GM21576 (cell line): ENCODE data around the gene WNT3A.
A peak's percentile ranks its signal among the peaks of the same experiment; 100 is the strongest.

Experiments used
- ATAC-seq: cut with Tn5 transposase; IDR thresholded peaks from one replicate; pipeline ENCODE4 v1.9.1; 2021; ENCODE audit warnings: mild to moderate bottlenecking, moderate library complexity; ENCODE audit not compliant: unreplicated experiment

Gene WNT3A

GRCh38 chr1:228046421-228047182, 39.8 kb downstream of the WNT3A start:
- no peak for ATAC-seq

GRCh38 chr1:228047183-228047466, 40.3 kb downstream of the WNT3A start:
- ATAC-seq = no peak

DNA sequence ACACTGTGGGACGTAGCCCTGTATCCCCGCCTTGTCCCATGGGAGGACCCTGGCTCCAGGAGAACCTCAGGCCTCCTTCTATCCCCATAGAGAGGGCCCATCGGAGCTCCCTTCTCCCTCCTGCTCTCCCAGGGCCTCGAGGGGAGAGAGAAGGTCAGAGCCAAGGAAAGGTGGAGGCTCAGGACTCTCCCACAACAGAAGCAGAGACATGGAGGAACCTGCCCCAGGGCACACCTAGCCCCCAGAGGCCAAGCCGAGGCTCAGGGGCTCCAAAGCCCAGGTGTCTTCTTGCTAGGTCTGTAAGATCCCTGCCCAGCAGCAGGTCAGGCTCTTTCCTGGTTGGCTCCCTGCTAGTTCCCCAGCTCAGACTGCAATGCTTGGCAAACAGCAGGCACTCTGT, 41.3 kb downstream of the WNT3A start:
- ATAC-seq = no peak

DNA sequence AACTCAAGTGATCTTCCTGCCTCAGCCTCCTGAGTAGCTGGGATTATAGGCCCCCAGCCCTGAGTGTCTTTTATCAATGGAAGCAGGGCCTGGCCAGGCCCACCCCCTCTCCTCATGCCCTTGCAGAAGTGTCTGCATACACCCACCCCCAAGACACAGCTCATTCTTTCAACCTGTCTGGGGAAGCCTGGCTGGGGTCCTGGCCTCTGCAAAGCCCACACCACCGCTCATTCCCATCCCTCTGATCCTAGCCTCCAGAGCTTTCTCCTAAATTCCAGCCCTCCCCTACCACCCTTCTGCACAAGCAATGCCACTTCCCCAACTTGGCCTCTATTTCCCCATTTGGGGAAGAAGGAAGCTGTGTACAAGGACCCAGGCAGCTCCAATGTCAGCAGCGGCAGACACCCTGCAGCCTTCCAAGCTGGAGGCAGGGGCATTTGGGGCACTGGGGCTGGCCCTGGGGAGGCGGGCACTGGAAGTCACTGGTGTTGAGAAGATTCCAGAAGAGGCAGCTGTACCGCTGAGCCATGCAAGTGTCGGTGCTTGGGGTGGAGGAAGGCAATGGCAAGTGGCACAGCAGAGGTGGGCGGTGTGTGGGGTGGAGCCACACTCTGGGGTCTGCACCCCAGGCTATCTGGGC, 42.0 kb downstream of the WNT3A start:
- no peak for ATAC-seq

DNA sequence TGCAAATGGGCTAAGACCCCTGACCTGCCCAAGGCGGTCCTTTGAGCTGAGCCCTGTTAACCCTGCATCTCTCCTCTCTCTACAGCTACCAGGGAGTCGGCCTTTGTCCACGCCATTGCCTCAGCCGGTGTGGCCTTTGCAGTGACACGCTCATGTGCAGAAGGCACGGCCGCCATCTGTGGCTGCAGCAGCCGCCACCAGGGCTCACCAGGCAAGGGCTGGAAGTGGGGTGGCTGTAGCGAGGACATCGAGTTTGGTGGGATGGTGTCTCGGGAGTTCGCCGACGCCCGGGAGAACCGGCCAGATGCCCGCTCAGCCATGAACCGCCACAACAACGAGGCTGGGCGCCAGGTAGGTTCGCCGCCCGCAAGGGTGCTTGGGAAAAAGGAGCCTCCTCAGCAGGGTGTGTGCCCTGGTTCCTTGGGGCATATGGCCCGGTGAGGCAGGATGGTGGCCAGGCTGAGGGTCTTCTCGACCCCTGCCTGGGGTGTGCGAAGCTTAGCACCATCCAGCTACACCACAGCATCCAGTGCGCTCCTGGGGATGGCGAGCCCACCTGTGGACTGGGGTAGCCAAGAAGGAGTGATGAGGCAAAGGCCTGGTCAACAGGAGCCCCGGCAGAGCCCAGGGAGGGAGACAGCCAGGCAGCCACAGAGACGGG, 43.9 kb downstream of the WNT3A start:
- ATAC-seq = no peak

- no peak for ATAC-seq
Observed at GRCh38 chr1:228058172-228058948, 51.6 kb downstream of the WNT3A start.

DNA sequence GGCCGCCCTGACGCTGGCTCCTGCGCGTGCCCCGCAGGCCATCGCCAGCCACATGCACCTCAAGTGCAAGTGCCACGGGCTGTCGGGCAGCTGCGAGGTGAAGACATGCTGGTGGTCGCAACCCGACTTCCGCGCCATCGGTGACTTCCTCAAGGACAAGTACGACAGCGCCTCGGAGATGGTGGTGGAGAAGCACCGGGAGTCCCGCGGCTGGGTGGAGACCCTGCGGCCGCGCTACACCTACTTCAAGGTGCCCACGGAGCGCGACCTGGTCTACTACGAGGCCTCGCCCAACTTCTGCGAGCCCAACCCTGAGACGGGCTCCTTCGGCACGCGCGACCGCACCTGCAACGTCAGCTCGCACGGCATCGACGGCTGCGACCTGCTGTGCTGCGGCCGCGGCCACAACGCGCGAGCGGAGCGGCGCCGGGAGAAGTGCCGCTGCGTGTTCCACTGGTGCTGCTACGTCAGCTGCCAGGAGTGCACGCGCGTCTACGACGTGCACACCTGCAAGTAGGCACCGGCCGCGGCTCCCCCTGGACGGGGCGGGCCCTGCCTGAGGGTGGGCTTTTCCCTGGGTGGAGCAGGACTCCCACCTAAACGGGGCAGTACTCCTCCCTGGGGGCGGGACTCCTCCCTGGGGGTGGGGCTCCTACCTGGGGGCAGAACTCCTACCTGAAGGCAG, 52.3 kb downstream of the WNT3A start:
- ATAC-seq = peak; percentile 14

GRCh38 chr1:228059634-228060457, 53.0 kb downstream of the WNT3A start:
- ATAC-seq = peak; percentile 51

- ATAC-seq = no peak
Observed at GRCh38 chr1:228060458-228061190, 53.8 kb downstream of the WNT3A start.

DNA sequence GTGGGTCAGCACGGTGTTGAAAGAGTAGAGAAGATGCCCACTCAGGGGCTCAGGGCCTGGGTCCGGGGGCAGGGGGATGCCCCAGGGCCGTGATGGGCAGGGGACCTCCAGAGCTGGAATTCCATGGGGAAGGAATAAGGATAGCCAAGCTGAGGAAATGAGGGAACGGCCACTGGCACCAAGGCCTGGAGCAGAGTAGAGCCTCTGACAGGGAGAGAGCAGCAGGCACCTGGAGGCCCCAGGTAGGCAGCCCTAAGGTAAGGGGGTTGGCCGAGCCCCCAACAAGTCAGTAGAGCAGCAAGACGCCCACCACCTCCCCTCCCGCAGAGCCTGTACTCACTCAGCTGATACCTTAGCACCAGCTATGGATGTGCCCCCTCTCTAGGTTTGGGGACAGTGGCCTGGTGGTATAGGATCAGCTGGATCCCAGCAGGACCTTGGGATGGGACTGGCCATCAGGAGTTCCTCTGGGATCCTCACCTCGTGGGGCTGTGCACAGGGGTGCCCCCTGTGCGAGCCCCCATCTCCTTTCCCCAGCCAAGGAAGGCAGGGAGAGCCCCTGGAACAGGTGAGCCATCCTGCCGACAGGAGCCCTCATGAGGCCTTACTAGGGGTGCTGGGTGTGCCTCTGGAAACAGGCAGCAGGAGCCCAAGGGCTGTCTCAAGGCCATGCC, 54.8 kb downstream of the WNT3A start:
- no peak for ATAC-seq

DNA sequence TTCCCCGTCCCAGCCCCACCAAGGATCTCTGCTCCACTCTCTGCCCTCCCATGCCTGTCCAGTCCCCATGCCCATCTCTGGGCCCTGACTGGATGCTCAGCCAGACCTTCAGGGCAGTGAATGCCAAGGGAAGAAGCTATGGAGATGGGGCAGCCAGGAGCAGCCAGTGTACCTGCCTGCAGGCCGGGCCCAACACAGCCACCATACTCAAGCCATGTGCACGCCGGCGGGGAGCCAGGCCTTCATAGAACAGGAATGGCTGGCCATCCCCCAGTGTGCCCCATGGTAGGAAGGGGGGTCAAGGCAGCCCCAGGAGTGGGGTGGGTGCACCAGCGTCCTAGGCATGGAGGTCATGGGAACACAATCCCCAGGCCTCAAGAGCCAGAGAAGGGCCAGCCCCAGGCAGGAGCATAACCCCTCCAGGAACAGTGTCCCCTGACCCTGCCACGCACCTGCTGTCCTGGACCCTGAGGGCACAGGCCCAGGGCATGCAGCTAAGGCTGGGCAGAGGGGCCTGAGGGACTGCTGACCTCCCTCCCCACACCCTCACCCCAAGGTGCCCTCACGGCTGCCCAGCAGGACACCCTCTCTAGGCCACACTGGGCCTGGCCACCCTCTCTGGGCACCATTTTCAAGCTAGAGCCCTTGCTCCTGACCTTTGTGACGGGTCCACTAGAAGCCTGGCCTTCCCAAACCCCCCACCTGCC, 55.4 kb downstream of the WNT3A start:
- no peak for ATAC-seq

GRCh38 chr1:228062812-228063211, 56.0 kb downstream of the WNT3A start:
- ATAC-seq = no peak

DNA sequence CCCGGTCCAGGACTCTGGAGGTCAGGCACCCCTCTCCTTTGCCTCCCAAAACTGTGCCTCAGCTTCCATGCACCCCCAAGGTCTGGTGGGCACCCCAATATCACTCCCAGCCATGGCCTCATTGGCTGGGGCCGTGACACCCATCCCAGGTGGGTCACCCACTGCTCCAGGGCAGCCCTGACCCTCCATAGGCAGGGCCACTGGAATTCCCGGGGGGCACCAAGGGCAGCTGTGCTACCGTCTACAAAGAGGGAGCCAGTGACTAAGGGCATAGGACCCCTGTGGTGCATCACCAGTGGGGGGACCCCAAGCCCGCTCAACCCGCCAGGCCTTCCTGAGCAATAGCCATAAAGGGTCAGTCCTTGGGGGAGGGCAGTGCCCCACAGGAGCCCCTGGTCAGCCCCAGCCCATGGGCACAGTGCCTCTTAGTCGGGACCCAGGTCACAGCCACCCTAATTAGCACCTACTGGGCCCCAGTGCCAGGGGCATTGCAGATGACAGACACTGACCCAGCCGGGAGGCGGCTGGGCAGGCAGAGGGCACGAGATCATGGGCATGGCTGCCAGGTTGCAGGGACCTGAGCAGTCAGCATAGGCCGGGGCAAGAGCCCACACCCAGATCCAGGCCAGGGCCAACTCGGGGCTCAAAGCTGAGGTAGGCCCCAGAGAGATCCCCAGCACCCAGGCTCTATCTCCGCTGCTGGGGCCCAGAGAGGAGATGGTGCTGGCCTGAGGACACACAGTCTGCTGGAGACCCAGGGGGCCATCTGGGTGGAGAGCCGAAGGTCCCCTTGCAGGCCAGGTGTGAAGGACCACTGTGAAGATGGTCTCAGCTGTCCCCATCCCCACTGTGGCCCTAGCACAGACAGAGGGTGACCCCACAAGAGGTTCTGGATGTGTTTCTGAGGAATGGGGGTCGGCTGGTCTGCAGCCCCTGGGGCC, 56.7 kb downstream of the WNT3A start:
- no peak for ATAC-seq

- no peak for ATAC-seq
Observed at GRCh38 chr1:228064296-228064695, 57.5 kb downstream of the WNT3A start.

GRCh38 chr1:228064741-228065542, 58.1 kb downstream of the WNT3A start:
- ATAC-seq = no peak
